ENCODE data around the gene SYVN1. TPM values are rescaled to one million over a fixed set of nuclear protein-coding genes. Genes with fewer than 3 reads are reported as not detected.

SYVN1 gene
- polyA plus RNA-seq, 1 of the 3 experiments (the other 2 are of a cell fraction), result 31.9 TPM

DNA sequence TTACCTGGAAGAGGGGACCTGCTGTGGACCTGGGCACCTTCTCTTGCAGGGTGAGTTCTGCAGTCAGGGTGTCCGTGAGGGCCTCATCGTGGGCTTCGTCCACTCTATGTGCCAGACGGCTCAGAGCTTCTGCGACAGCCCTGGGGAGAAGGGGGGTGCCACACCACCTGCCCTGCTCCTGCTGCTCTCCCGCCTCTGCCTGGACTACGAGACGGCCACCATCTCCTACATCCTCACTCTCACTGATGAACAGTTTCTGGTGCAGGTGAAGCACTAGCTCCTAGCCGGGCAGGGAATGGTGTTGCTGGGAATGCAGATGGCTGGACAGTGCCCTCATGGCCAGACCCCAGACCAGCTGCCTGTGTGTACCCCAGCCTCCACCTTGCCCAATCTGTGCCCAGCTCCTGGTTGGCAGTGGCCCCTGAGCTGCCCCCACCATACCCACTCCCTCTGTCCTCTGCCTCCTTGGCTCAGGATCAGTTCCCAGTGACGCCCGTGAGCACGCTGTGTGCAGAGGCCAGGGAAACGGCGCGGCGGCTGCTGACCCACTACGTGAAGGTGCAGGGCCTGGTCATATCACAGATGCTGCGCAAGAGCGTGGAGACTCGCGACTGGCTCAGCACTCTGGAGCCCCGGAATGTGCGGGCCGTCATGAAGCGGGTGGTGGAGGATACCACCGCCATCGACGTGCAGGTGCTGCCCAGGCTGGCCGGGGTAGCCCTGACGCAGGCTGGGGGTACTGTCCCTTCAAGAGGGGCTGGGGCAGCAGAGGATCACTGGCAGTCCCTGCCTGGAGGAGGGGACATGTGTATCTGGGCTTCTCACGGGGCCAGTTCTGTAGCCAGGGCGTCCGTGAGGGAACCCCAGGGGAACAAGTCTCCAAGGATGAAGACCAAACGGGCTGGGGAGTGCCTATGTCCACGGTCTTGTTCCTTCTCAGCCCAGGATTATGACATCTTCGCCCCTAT lies 24.8 kb downstream of the SYVN1 start:
- Histone ChIP-seq H3K9ac (no peak overlapping the region), H3K36me3 (replicated peaks in 1 of 2; ENCODE audit: control insufficient read depth in 1 of 2, insufficient read depth in 2 of 2, low read length in 1 of 2) (peaks cover 0 to 20% of the 10 kb centered on the region in 2 experiments), H3K9me2 (no peaks in the 10 kb centered on the region)

More for the DNA sequence above, 24.8 kb downstream of the SYVN1 start:
- ChIA-PET POLR2A (interaction anchor here (0.6 to 4.1 kb wide), 5 partner anchors 10 to 69 kb away, joined by 3 to 27 read pairs (median 8); partner anchors contain the start of genes FAU, MRPL49, SAC3D1 and VPS51), CTCF (interaction anchor here (0.6 to 6.1 kb wide), 30 partner anchors 8 to 805 kb away, joined by 3 to 150 read pairs (median 5); partner anchors contain the start of genes ARL2, CAPN1, CDCA5 and FAU)
- Histone ChIP-seq H3K79me2 (ENCODE audit: insufficient read depth) (peaks cover 21% of the 10 kb centered on the region; the same call in 1 of the 2 replicates), H3K4me2 (no peak overlapping the region), H3F3A (replicated peaks; ENCODE audit: insufficient read depth) (peaks cover 13% of the 10 kb centered on the region), H3K9me3 (no peaks in the 10 kb centered on the region), H3K27me3 (ENCODE audit: insufficient read depth) (no peaks in the 10 kb centered on the region), H4K20me1 (ENCODE audit: insufficient read depth) (peaks cover 6% of the 10 kb centered on the region; the same call in 1 of the 2 replicates), H3K4me3 (ENCODE audit: low read depth in 2 of 2, low read length in 1 of 2) (no peak overlapping the region), H3K27ac (ENCODE audit: low read depth in 2 of 2, low read length in 1 of 2) (no peak overlapping the region), H3K4me1 (ENCODE audit: control insufficient read depth in 1 of 2, insufficient read depth in 2 of 2, low read depth in 1 of 2, low read length in 1 of 2) (peaks cover 9 to 29% of the 10 kb centered on the region in 2 experiments; a peak in 3 of 4 replicates), H2AFZ (ENCODE audit: low read depth) (no peak overlapping the region)
- 87% methylated on average over 35 of the region's 36 CpGs for WGBS (ENCODE audit: low lambda C conversion rate)
- no peak for DNase-seq
- TF ChIP-seq, protein P1, sequence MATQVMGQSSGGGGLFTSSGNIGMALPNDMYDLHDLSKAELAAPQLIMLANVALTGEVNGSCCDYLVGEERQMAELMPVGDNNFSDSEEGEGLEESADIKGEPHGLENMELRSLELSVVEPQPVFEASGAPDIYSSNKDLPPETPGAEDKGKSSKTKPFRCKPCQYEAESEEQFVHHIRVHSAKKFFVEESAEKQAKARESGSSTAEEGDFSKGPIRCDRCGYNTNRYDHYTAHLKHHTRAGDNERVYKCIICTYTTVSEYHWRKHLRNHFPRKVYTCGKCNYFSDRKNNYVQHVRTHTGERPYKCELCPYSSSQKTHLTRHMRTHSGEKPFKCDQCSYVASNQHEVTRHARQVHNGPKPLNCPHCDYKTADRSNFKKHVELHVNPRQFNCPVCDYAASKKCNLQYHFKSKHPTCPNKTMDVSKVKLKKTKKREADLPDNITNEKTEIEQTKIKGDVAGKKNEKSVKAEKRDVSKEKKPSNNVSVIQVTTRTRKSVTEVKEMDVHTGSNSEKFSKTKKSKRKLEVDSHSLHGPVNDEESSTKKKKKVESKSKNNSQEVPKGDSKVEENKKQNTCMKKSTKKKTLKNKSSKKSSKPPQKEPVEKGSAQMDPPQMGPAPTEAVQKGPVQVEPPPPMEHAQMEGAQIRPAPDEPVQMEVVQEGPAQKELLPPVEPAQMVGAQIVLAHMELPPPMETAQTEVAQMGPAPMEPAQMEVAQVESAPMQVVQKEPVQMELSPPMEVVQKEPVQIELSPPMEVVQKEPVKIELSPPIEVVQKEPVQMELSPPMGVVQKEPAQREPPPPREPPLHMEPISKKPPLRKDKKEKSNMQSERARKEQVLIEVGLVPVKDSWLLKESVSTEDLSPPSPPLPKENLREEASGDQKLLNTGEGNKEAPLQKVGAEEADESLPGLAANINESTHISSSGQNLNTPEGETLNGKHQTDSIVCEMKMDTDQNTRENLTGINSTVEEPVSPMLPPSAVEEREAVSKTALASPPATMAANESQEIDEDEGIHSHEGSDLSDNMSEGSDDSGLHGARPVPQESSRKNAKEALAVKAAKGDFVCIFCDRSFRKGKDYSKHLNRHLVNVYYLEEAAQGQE (IDR thresholded peaks at IDR 0.05; ENCODE audit: low read depth, low read length), result no peak
- TF ChIP-seq FOSL2 (IDR thresholded peaks at IDR 0.05; ENCODE audit: borderline replicate concordance, low read depth) (no peak), RCOR1 (IDR thresholded peaks at IDR 0.05; ENCODE audit: low read length) (no peak), FOXJ3 (CRISPR knock-in tag; IDR thresholded peaks at IDR 0.05) (no peak), RXRA (IDR thresholded peaks at IDR 0.05; ENCODE audit: borderline replicate concordance, low read depth) (no peak), RFX5 (IDR thresholded peaks at IDR 0.05; ENCODE audit: low read length) (no peak), YY1 (IDR thresholded peaks at IDR 0.05; ENCODE audit: low read depth) (no peak), FOXM1 (IDR thresholded peaks at IDR 0.05; ENCODE audit: low read depth) (no peak), RAD21 (IDR thresholded peaks at IDR 0.05; ENCODE audit: low read length) (no peak), GABPA (IDR thresholded peaks at IDR 0.05; ENCODE audit: low read depth) (no peak)
- TF ChIP-seq, protein P2, sequence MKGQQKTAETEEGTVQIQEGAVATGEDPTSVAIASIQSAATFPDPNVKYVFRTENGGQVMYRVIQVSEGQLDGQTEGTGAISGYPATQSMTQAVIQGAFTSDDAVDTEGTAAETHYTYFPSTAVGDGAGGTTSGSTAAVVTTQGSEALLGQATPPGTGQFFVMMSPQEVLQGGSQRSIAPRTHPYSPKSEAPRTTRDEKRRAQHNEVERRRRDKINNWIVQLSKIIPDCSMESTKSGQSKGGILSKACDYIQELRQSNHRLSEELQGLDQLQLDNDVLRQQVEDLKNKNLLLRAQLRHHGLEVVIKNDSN (IDR thresholded peaks at IDR 0.05; ENCODE audit: borderline replicate concordance, low read depth), result no peak
- TF ChIP-seq, protein P3, sequence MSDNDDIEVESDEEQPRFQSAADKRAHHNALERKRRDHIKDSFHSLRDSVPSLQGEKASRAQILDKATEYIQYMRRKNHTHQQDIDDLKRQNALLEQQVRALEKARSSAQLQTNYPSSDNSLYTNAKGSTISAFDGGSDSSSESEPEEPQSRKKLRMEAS (IDR thresholded peaks at IDR 0.05; ENCODE audit: low read depth), result no peak
